Cardiac muscle cell (in vitro differentiated cells and primary cell): Measurements from ENCODE around the gene SAMD4A. TPM values are rescaled to one million over a fixed set of nuclear protein-coding genes. Genes with fewer than 3 reads are reported as not detected.
A peak's percentile ranks its signal among the peaks of the same experiment; 100 is the strongest.

Source experiments
- DNase-seq, 2 donors: peaks; one replicate each; pipeline versions ENCODE4 v3.0.0 to v3.0.0-alpha.2; 2010 to 2017; ENCODE audit warnings: low read depth in 1 of 2, low spot score in 1 of 2
- H3K27ac ChIP-seq: fragments of 200-600 bp; sonication (generic); 2 replicates; pipeline ENCODE4 v1.5.1; 2016
- H3K27me3 ChIP-seq: fragments of 200-600 bp; sonication (generic); 2 replicates; pipeline ENCODE4 v1.6.0; 2016; ENCODE audit warnings: control low read depth
- H3K36me3 ChIP-seq: fragments of 200-600 bp; sonication (generic); 2 replicates; pipeline ENCODE4 v1.5.1; 2016; ENCODE audit warnings: control low read depth
- H3K4me1 ChIP-seq: fragments of 200-600 bp; sonication (generic); 2 replicates; pipeline ENCODE4 v1.8.1; 2017; ENCODE audit warnings: low read depth, mild to moderate bottlenecking, mixed run types
- H3K4me3 ChIP-seq: fragments of 200-600 bp; sonication (generic); 2 replicates; pipeline ENCODE4 v1.5.1; 2016; ENCODE audit warnings: mild to moderate bottlenecking
- H3K9me3 ChIP-seq: fragments of 200-600 bp; sonication (generic); 2 replicates; pipeline ENCODE4 v1.5.1; 2017; ENCODE audit warnings: low read depth, mild to moderate bottlenecking, control low read depth
- CTCF ChIP-seq: IDR thresholded peaks from 2 replicates; pipeline ENCODE4 v1.5.1; 2012; ENCODE audit warnings: low read depth, mild to moderate bottlenecking, low read length
- polyA plus RNA-seq: library from polyadenylated mRNA; unstranded; fragments of >200 nt; fragmentation: Nextera tagmentation; extraction: Ambion mirVana; gene quantifications from 2 replicates; pipeline ENCODE4 v1.2.1, GENCODE V29; 2016
- total RNA-seq: library from RNA; depleted of rRNA; stranded (reverse); fragments of >200 nt; gene quantifications from 2 replicates; pipeline ENCODE4 v1.2.3, GENCODE V29; 2016

Gene SAMD4A
- total and polyA plus RNA-seq, 2 experiments from 2014 or later: 14.4 to 60.4 TPM

DNA sequence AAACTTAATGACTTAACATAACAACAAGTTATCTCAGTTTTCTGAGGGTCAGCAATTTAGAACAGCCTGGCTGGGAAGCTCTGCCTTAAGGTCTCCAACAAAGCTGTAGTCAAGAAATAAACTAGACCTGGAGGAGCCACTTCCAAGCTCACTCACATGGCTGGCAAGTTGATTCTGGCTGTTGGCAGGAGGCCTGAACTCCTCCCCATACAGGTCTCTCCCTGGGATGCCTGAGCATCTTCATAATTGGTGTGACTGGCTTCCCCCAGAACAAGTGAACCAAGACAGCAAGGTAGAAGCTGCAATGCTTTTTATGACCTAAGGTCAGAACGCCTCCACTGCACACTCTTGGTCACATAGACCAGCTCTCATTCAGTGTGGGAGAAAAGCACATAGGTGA lies 128.3 kb downstream of the SAMD4A start:
- Histone ChIP-seq H3K4me1 (peaks cover 55% of the 10 kb centered on the region), H3K27ac (peak overlapping the region; percentile 19), H3K27me3 (no peaks in the 10 kb centered on the region), H3K4me3 (no peak overlapping the region), H3K36me3 (no peaks in the 10 kb centered on the region), H3K9me3 (no peaks in the 10 kb centered on the region)
- no peak for DNase-seq
- no peak for TF ChIP-seq CTCF

DNA sequence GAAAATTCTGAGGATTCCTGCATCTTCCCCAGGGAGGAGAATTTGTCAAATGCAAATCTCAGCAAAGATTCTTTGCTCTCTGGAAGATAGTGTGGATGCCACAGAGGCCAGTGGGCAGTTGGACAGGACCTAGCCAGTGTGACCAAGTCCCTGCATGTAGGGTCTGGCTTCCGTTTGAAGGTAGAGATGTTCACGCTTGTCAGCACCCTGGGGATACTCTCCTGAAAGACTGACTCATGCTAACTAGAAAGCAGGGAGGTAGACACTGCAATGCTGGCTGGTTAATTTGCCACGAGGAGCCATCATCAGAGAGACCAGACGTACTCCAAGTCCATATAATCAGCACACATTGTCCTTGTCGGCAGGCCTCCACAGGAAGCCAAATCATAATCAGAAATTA lies 130.1 kb downstream of the SAMD4A start:
- H3K4me1 ChIP-seq: peaks cover 59% of the 10 kb centered on the region
- H3K27ac ChIP-seq: peak overlapping the region; percentile 99
- H3K27me3 ChIP-seq: no peaks in the 10 kb centered on the region
- DNase-seq: no peak
- H3K9me3 ChIP-seq: no peaks in the 10 kb centered on the region
- no peaks in the 10 kb centered on the region for H3K36me3 ChIP-seq
- no peak overlapping the region for H3K4me3 ChIP-seq
- TF ChIP-seq CTCF: no peak

DNA sequence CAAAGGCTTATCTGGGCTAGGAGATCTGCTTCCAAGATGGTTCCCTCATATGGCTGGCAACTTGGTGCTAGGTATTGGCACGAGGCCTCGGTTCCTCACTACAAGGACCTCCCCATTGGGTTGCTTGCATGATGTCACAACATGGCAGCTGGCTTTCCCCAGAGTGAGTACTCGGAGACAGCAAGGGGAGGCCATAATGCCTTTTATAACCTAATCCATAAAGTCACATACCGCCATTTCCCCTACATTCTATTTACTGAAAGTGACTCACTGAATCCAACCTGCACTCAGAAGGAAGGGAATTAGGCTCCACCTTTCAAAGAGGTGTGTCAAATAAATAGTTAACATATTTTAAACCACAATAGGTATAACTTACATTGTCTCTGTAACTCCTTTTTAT lies 130.9 kb downstream of the SAMD4A start:
- Histone ChIP-seq H3K4me1 (peaks cover 52% of the 10 kb centered on the region), H3K36me3 (no peaks in the 10 kb centered on the region), H3K27ac (peak overlapping the region; percentile 99), H3K9me3 (no peaks in the 10 kb centered on the region), H3K4me3 (no peak overlapping the region), H3K27me3 (no peaks in the 10 kb centered on the region)
- DNase-seq: no peak
- no peak for TF ChIP-seq CTCF

- H3K27ac ChIP-seq: peak overlapping the region; percentile 99
Observed at GRCh38 chr14:54698501-54698900, 131.6 kb downstream of the SAMD4A start.

DNA sequence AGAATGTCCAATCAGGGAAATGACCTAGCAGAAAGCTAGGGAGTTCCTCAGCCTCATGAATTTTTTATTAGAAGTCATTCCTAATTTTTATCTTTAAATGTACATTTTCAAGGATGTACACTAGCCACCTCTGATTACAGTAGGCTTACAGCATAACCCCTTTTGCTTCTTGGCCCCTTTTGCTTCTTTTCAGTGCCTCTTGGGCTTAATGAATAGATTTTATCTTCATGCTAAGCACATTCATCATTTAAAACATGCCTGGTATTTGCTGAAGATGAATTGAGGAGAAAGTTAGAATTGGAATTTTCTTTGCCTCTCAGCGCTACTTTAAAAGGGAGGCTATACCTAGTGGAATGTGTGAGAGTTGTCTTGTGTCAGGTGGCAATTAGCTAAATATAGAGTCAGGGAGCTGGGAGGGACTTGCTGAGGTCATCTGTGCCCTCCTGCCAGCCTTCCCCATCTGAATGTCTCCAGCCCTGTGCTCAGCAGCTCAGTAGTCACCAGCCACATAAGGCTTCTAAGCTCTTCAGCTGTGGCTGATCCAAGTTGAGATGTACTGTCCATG lies 132.1 kb downstream of the SAMD4A start:
- Histone ChIP-seq H3K4me3 (peak overlapping the region; percentile 1), H3K27me3 (no peaks in the 10 kb centered on the region), H3K4me1 (peaks cover 45% of the 10 kb centered on the region), H3K9me3 (no peaks in the 10 kb centered on the region), H3K36me3 (no peaks in the 10 kb centered on the region), H3K27ac (peak overlapping the region; percentile 99)
- no peak for TF ChIP-seq CTCF
- peak in 1 of 2 donors; percentile 90 for DNase-seq

More at GRCh38 chr14:54698501-54698900, 131.6 kb downstream of the SAMD4A start:
- TF ChIP-seq CTCF: no peak
- H3K9me3 ChIP-seq: no peaks in the 10 kb centered on the region
- peak overlapping the region; percentile 1 for H3K4me3 ChIP-seq
- H3K4me1 ChIP-seq: peaks cover 50% of the 10 kb centered on the region
- peak in 1 of 2 donors; percentile 27 for DNase-seq
- H3K27me3 ChIP-seq: no peaks in the 10 kb centered on the region
- no peaks in the 10 kb centered on the region for H3K36me3 ChIP-seq
